A549 (cell line): Measurements from ENCODE around the gene PAX1. TPM values are rescaled to one million over a fixed set of nuclear protein-coding genes. Genes with fewer than 3 reads are reported as not detected.
A peak's percentile ranks its signal among the peaks of the same experiment; 100 is the strongest.

ENCODE experiments used
- ATAC-seq, 2 experiments: fragments of 200-7000 bp in 1 of 2; fragments of >200 bp in 1 of 2; cut with Nextera tagmentation in 1 of 2; cut with Tn5 transposase in 1 of 2; 3 replicates each; pipeline versions ENCODE4 v1.8.0 to v1.9.1; 2018 to 2020; ENCODE audit warnings: mild to moderate bottlenecking in 1 of 2, moderate library complexity in 1 of 2
- CTCF ChIA-PET: fragments of 300-600 bp; sonication (Branson Sonifier 250); formaldehyde crosslinking; extraction: SDS; loops from one replicate; lab custom pipeline; 2021; ENCODE audit warnings: antibody characterized with exemption, inconsistent platforms; lab: Yijun Ruan, JAX
- POLR2A ChIA-PET: fragments of 350-600 bp; formaldehyde crosslinking; extraction: SDS; loops from one replicate; lab custom pipeline; 2021; ENCODE audit warnings: antibody characterized with exemption, inconsistent platforms; lab: Yijun Ruan, JAX
- DNase-seq, 2 experiments: peaks; one replicate each; pipeline versions ENCODE4 v3.0.0 to v3.0.0-alpha.2; 2011 to 2016; ENCODE audit warnings: low read depth in 1 of 2, low spot score in 1 of 2
- FAIRE-seq: peaks from 2 replicates; lab custom pipeline; 2011; peaks lifted over from hg19 to GRCh38; lab: Jason Lieb, UNC
- H3K27ac ChIP-seq, 2 experiments: fragments of >200 bp; sonication (Bioruptor Twin); formaldehyde crosslinking; 3 replicates each; pipeline ENCODE4 v1.5.1; 2016 to 2017
- H3K4me1 ChIP-seq: fragments of >200 bp; sonication (Bioruptor Twin); formaldehyde crosslinking; 3 replicates; pipeline ENCODE4 v1.6.1; 2016
- H3K4me2 ChIP-seq: fragments of >200 bp; sonication (Bioruptor Twin); formaldehyde crosslinking; 3 replicates; pipeline ENCODE4 v1.6.1; 2016
- H3K4me3 ChIP-seq: fragments of >200 bp; sonication (Bioruptor Twin); formaldehyde crosslinking; 3 replicates; pipeline ENCODE4 v1.5.1; 2016
- H3K9me3 ChIP-seq: fragments of >200 bp; sonication (Bioruptor Twin); formaldehyde crosslinking; 3 replicates; pipeline ENCODE4 v1.6.1; 2016
- BHLHE40 ChIP-seq: IDR thresholded peaks from 2 replicates; pipeline ENCODE4 v1.6.1; 2012; ENCODE audit warnings: low read depth, low read length, inconsistent platforms
- CBX8 ChIP-seq: fragments of 200-600 bp; sonication (generic); IDR thresholded peaks from 2 replicates; pipeline ENCODE4 v1.6.1; 2016
- CHD2 ChIP-seq: fragments of 150-350 bp; IDR thresholded peaks from 2 replicates; pipeline ENCODE4 v1.6.1; 2014; ENCODE audit warnings: low read length; ENCODE audit not compliant: partially characterized antibody
- CHD4 ChIP-seq: fragments of 200-600 bp; sonication (generic); IDR thresholded peaks from 2 replicates; pipeline ENCODE4 v1.6.1; 2016; ENCODE audit warnings: antibody characterized with exemption, mild to moderate bottlenecking, borderline replicate concordance
- E2F6 ChIP-seq: IDR thresholded peaks from 2 replicates; pipeline ENCODE4 v1.6.1; 2012; ENCODE audit warnings: low read depth, borderline replicate concordance
- GATA3 ChIP-seq: IDR thresholded peaks from 2 replicates; pipeline ENCODE4 v1.6.1; 2012; ENCODE audit warnings: borderline replicate concordance
- HES2 ChIP-seq: fragments of >200 bp; sonication (Bioruptor Twin); formaldehyde crosslinking; IDR thresholded peaks from 2 replicates; pipeline ENCODE4 v1.6.1; 2016
- HOXA7 ChIP-seq: fragments of 250-450 bp; sonication (Bioruptor Pico); IDR thresholded peaks from 2 replicates; pipeline ENCODE4 v1.5.0; 2020; ENCODE audit warnings: mild to moderate bottlenecking, moderate library complexity
- MAFK ChIP-seq: fragments of 450-650 bp; IDR thresholded peaks from 2 replicates; pipeline ENCODE4 v1.6.1; 2014; ENCODE audit not compliant: partially characterized antibody
- MAX ChIP-seq: IDR thresholded peaks from 2 replicates; pipeline ENCODE4 v1.6.1; 2012
- MAZ ChIP-seq: fragments of 150-350 bp; IDR thresholded peaks from 2 replicates; pipeline ENCODE4 v1.6.1; 2014; ENCODE audit warnings: antibody characterized with exemption, low read depth, low read length, borderline replicate concordance
- MYC ChIP-seq: IDR thresholded peaks from 2 replicates; pipeline ENCODE4 v1.6.1; 2012; ENCODE audit warnings: mild to moderate bottlenecking, inconsistent platforms, low read length, improper control_type of control experiment, borderline replicate concordance
- NFE2L2 ChIP-seq: fragments of 150-350 bp; conservative IDR thresholded peaks from 2 replicates; pipeline ENCODE4 v1.6.1; 2014; ENCODE audit warnings: low read length
- NR3C1 ChIP-seq: fragments of >200 bp; sonication (Bioruptor Twin); formaldehyde crosslinking; IDR thresholded peaks from 3 replicates; pipeline ENCODE4 v1.6.1; 2017
- RAD21 ChIP-seq, 2 experiments: fragments of >200 bp in 1 of 2; sonication (Bioruptor Twin) in 1 of 2; formaldehyde crosslinking in 1 of 2; IDR thresholded peaks in 1 of 2; conservative IDR thresholded peaks in 1 of 2; 2 replicates in 1 of 2; 3 replicates in 1 of 2; pipeline ENCODE4 v1.6.1; 2012 to 2018; ENCODE audit warnings: inconsistent platforms in 1 of 2
- RCOR1 ChIP-seq: fragments of 150-350 bp; IDR thresholded peaks from 2 replicates; pipeline ENCODE4 v1.6.1; 2014; ENCODE audit warnings: antibody characterized with exemption, low read length, low read depth
- RFX5 ChIP-seq: fragments of 450-650 bp; IDR thresholded peaks from 2 replicates; pipeline ENCODE4 v1.7.1; 2014; ENCODE audit warnings: antibody characterized with exemption, mild to moderate bottlenecking, moderate library complexity
- SMC3 ChIP-seq: fragments of >200 bp; sonication (Bioruptor Twin); formaldehyde crosslinking; IDR thresholded peaks from 3 replicates; pipeline ENCODE4 v1.6.1; 2018; ENCODE audit warnings: inconsistent platforms
- TFCP2L1 ChIP-seq: fragments of 250-450 bp; sonication (Bioruptor Pico); IDR thresholded peaks from 2 replicates; pipeline ENCODE4 v1.5.0; 2021; ENCODE audit warnings: mild to moderate bottlenecking
- USF2 ChIP-seq: fragments of 450-650 bp; IDR thresholded peaks from 2 replicates; pipeline ENCODE4 v1.6.1; 2014; ENCODE audit warnings: antibody characterized with exemption
- WGBS: methylation state at CpG from one replicate; pipeline ENCODE4 v1.1.6; 2017; ENCODE audit errors: missing lambda C conversion rate; 5-methylcytosine and 5-hydroxymethylcytosine counted together
- polyA plus RNA-seq, 4 experiments: library from polyadenylated mRNA; depleted of rRNA in 3 of 4; stranded (reverse); fragments of >200 nt; fragmentation: RNase III in 1 of 4; extraction: RNeasy Plus Mini Kit Qiagen cat#74134 plus additional on column Dnase treatment in 1 of 4; gene quantifications; 2 replicates in 3 of 4; 3 replicates in 1 of 4; pipeline ENCODE4 v1.2.3, GENCODE V29; 2011 to 2017
- TF ChIP-seq, protein P1 (sequence below): fragments of >200 bp; sonication (Bioruptor Twin); formaldehyde crosslinking; IDR thresholded peaks from 3 replicates; pipeline ENCODE4 v1.5.1; 2016

The PAX1 gene
- polyA plus RNA-seq, 2 of the 4 experiments (the other 2 are of a cell fraction), result not detected

- Histone ChIP-seq H3K4me1 (no peaks in the 10 kb centered on the region), H3K9me3 (no peaks in the 10 kb centered on the region), H3K4me2 (no peak overlapping the region), H3K4me3 (no peak overlapping the region), H3K27ac (no peak overlapping the region)
- no peak for ATAC-seq
- TF ChIP-seq MYC, result no peak
- no peak for TF ChIP-seq HOXA7 (CRISPR knock-in tag)
- TF ChIP-seq CBX8, result no peak
- no peak for TF ChIP-seq SMC3
- no peak for TF ChIP-seq BHLHE40
- TF ChIP-seq CHD2, result no peak
- TF ChIP-seq NR3C1, result no peak
- no peak for TF ChIP-seq HES2
- TF ChIP-seq NFE2L2, result no peak
- no peak for TF ChIP-seq RAD21 (conservative IDR thresholded peaks at IDR 0.05 in 1 of 2, IDR thresholded peaks at IDR 0.05 in 1 of 2)
- TF ChIP-seq TFCP2L1 (CRISPR knock-in tag), result no peak
- TF ChIP-seq USF2, result no peak
- no peak for TF ChIP-seq MAX
- POLR2A ChIA-PET, result no interaction called here
- CTCF ChIA-PET, result interaction anchor here (8.6 kb wide), 1 partner anchor 12 kb away, joined by 115 read pairs; the partner anchor contains the start of gene PAX1
- WGBS, result 5% methylated on average over 10 of the region's 10 CpGs
- DNase-seq, result no peak
- no peak for FAIRE-seq
These were observed 9.9 kb downstream of the PAX1 start for GRCh38 chr20:21715193-21715881.

GRCh38 chr20:21719592-21720214, 14.2 kb downstream of the PAX1 start:
- Histone ChIP-seq H3K4me1 (no peaks in the 10 kb centered on the region), H3K9me3 (no peaks in the 10 kb centered on the region), H3K27ac (no peak overlapping the region), H3K4me3 (no peak overlapping the region), H3K4me2 (no peak overlapping the region)
- FAIRE-seq, result peak; percentile 89
- no peak for TF ChIP-seq MAZ
- TF ChIP-seq CHD4, result no peak
- TF ChIP-seq MAFK, result no peak
- no peak for TF ChIP-seq RFX5
- TF ChIP-seq GATA3, result no peak
- peak; percentile 41 to 54 for TF ChIP-seq RAD21 (conservative IDR thresholded peaks at IDR 0.05 in 1 of 2, IDR thresholded peaks at IDR 0.05 in 1 of 2)
- peak; percentile 80 for TF ChIP-seq SMC3
- no peak for TF ChIP-seq RCOR1
- TF ChIP-seq, protein P1, sequence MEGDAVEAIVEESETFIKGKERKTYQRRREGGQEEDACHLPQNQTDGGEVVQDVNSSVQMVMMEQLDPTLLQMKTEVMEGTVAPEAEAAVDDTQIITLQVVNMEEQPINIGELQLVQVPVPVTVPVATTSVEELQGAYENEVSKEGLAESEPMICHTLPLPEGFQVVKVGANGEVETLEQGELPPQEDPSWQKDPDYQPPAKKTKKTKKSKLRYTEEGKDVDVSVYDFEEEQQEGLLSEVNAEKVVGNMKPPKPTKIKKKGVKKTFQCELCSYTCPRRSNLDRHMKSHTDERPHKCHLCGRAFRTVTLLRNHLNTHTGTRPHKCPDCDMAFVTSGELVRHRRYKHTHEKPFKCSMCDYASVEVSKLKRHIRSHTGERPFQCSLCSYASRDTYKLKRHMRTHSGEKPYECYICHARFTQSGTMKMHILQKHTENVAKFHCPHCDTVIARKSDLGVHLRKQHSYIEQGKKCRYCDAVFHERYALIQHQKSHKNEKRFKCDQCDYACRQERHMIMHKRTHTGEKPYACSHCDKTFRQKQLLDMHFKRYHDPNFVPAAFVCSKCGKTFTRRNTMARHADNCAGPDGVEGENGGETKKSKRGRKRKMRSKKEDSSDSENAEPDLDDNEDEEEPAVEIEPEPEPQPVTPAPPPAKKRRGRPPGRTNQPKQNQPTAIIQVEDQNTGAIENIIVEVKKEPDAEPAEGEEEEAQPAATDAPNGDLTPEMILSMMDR, result peak; percentile 89
- no peak for TF ChIP-seq E2F6
- peak; percentile 65 to 78 for DNase-seq
- POLR2A ChIA-PET, result no interaction called here
- CTCF ChIA-PET, result interaction anchor here (0.6 to 8.6 kb wide), 47 partner anchors 9 to 972 kb away, joined by 3 to 115 read pairs (median 4); partner anchors contain the start of gene PAX1
- 2% methylated on average over 4 of the region's 4 CpGs for WGBS
- ATAC-seq, result peak in 1 of 2 experiments; percentile 76; a peak in 3 of 6 replicates
